Ishikawa (cell line): Measurements from ENCODE around the gene CNTNAP2.

Experiments used
- CEBPB ChIP-seq: IDR thresholded peaks from 2 replicates; pipeline ENCODE4 v1.6.1; 2012
- CREB1 ChIP-seq: IDR thresholded peaks from 2 replicates; pipeline ENCODE4 v1.6.1; 2012; ENCODE audit warnings: low read depth
- EGR1 ChIP-seq: IDR thresholded peaks from 2 replicates; pipeline ENCODE4 v1.6.1; 2012
- EP300 ChIP-seq: IDR thresholded peaks from 2 replicates; pipeline ENCODE4 v1.6.1; 2012; ENCODE audit warnings: borderline replicate concordance
- FOXM1 ChIP-seq: IDR thresholded peaks from 2 replicates; pipeline ENCODE4 v1.6.1; 2012; ENCODE audit warnings: low read depth, borderline replicate concordance
- NFIC ChIP-seq: IDR thresholded peaks from 2 replicates; pipeline ENCODE4 v1.6.1; 2012
- RAD21 ChIP-seq: IDR thresholded peaks from 2 replicates; pipeline ENCODE4 v1.6.1; 2012; ENCODE audit warnings: low read depth
- REST ChIP-seq: IDR thresholded peaks from 2 replicates; pipeline ENCODE4 v1.6.1; 2012; ENCODE audit warnings: low read depth, mild to moderate bottlenecking
- TAF1 ChIP-seq: IDR thresholded peaks from 2 replicates; pipeline ENCODE4 v1.6.1; 2012; ENCODE audit warnings: low read depth, mild to moderate bottlenecking
- TCF12 ChIP-seq: IDR thresholded peaks from 2 replicates; pipeline ENCODE4 v1.6.1; 2012; ENCODE audit warnings: low read depth
- TEAD4 ChIP-seq: IDR thresholded peaks from 2 replicates; pipeline ENCODE4 v1.6.1; 2012
- YY1 ChIP-seq: IDR thresholded peaks from 2 replicates; pipeline ENCODE4 v1.6.1; 2012; ENCODE audit warnings: low read depth
- ZBTB7A ChIP-seq: IDR thresholded peaks from 2 replicates; pipeline ENCODE4 v1.6.1; 2012; ENCODE audit warnings: low read depth
- TF ChIP-seq, protein P1 (sequence below): IDR thresholded peaks from 2 replicates; pipeline ENCODE4 v1.6.1; 2012
- TF ChIP-seq, protein P2 (sequence below): IDR thresholded peaks from 2 replicates; pipeline ENCODE4 v1.6.1; 2012

The CNTNAP2 gene

GRCh38 chr7:148262721-148263229 is 2146.2 kb downstream of the CNTNAP2 start:
- TF ChIP-seq RAD21: peak; percentile 76
- TF ChIP-seq, protein P1, sequence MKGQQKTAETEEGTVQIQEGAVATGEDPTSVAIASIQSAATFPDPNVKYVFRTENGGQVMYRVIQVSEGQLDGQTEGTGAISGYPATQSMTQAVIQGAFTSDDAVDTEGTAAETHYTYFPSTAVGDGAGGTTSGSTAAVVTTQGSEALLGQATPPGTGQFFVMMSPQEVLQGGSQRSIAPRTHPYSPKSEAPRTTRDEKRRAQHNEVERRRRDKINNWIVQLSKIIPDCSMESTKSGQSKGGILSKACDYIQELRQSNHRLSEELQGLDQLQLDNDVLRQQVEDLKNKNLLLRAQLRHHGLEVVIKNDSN: no peak

DNA sequence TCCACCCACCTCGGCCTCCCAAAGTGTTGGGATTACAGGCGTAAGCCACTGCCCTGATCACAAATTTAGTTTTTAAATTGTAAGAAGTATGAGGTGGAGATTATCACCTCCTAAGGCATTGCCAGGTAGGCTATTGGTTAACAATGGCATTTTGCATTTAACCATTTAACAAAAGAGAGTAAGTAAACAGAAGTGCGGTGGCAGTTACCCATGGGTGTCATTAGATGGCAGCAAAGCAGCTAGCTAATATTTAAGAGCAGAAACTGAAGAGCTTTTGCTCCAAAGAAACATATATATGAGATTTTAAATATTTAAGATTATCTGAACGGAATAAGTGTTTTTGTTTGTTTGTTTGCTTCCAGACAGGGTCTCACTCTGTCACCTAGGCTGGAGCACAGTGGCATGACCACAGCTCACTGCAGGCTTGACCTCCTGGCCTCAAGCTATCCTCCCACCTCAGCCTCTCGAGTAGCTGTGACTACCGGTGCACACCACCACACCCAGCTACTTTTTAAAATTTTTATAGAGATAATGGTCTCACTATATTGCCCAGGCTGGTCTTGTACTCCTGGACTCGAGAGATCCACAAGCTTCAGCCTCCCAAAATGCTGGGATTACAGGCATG is 2148.4 kb downstream of the CNTNAP2 start:
- TF ChIP-seq EGR1 (no peak), TEAD4 (no peak), RAD21 (peak; percentile 65)
- TF ChIP-seq, protein P2, sequence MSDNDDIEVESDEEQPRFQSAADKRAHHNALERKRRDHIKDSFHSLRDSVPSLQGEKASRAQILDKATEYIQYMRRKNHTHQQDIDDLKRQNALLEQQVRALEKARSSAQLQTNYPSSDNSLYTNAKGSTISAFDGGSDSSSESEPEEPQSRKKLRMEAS: no peak

DNA sequence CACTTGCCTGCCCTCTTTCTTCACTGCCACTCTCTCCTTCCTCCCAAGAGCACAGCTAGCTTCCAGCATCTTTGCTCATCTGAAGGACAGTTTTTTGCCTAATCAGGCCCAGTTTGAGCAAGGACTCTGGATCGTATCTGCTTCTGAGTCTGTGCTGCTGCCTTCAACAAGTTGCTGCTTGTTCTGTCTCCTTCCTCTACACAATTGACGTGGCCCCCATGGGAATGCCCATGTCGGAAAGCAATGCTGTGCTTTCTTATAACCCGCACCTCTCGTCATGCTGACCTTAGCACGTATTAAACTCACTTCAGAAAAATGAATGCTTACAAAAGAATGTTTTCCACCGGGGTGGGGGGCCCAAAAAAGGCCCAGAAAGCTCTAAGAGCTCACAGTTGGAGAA is 2149.3 kb downstream of the CNTNAP2 start:
- TF ChIP-seq EP300 (no peak), YY1 (no peak), NFIC (no peak), CEBPB (no peak), CREB1 (no peak)

DNA sequence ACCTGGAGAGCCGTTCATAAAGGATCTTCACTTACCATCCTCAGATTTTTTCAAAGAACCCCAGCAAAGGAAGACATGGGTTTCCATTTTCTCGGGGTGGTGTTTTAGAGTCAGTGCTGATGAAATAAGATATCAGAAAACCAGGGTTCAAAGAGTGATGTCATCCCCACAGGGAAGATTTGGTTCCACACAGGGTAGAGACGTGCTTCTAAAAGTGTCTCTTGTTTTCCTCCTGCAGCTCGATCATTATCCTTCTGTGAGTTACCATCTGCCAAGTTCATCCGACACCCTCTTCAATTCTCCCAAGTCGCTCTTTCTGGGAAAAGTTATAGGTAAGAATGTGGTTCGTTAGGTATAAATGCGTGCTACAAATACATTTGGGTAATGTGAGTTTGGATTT is 2150.2 kb downstream of the CNTNAP2 start:
- TF ChIP-seq EP300 (no peak), RAD21 (no peak), YY1 (no peak), CREB1 (no peak), CEBPB (no peak), TEAD4 (no peak), REST (no peak), NFIC (no peak), FOXM1 (no peak), ZBTB7A (no peak), TCF12 (no peak), EGR1 (no peak), TAF1 (no peak)
- TF ChIP-seq, protein P1: no peak
- TF ChIP-seq, protein P2: no peak

DNA sequence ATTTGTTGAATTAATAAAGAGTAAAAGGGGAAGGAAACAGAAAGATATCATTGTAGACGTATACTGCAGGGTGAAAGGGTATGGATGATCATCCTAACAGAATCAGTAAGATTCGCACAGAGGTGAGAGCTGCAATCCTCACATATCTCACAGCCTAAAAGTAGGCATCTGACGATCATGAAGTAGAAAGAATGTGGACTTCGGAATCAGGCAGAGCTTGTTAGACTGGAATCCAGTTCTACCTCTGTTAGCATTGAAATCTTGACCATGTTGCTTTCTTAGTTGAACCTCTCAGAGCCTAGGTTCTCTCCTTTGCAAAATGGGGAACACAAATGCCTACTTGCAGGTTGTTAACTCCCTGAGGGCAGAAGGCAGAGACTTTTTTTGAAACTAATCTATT is 2154.0 kb downstream of the CNTNAP2 start:
- TF ChIP-seq YY1 (no peak), TCF12 (no peak), NFIC (no peak), EP300 (no peak)

DNA sequence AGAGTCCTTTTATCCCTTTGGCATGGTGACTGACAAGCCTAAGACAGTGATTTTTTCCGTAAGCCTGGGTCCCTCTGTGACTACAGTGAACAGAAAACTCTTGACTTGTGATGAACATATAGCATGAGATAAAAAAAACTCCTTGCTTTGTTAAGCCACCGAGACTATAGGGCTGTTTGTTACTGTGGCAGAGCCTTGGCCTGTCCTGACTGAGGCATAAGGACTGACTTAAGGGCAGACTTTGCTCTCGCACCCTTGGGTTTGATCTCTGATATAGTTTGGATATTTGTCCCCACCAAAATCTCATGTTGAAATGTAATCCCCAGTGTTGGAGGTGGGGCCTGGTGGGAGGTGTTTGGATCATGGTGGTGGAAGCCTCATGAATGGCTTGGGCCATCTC is 2157.5 kb downstream of the CNTNAP2 start:
- TF ChIP-seq, protein P1: no peak
- TF ChIP-seq TAF1 (no peak), EGR1 (no peak), TCF12 (no peak), FOXM1 (no peak), YY1 (no peak), REST (no peak), ZBTB7A (no peak), CEBPB (no peak), TEAD4 (no peak), EP300 (no peak), NFIC (no peak), RAD21 (no peak), CREB1 (no peak)
- TF ChIP-seq, protein P2: no peak
